Keratinocyte (primary cell): ENCODE data around the gene LDHB.

Source experiments
- CTCF ChIP-seq, 3 experiments: IDR thresholded peaks in 1 of 3; conservative IDR thresholded peaks in 1 of 3; optimal IDR thresholded peaks in 1 of 3; 2 replicates in 2 of 3; 3 replicates in 1 of 3; pipeline versions ENCODE3 to v1.5.1; 2011; ENCODE audit warnings: low read length in 3 of 3, mild to moderate bottlenecking in 3 of 3, moderate library complexity in 2 of 3, control low read depth in 1 of 3, inconsistent platforms in 1 of 3; ENCODE audit not compliant: insufficient read depth in 2 of 3; ENCODE audit errors: extremely low read depth in 1 of 3
- EZH2 ChIP-seq: IDR thresholded peaks from one replicate; pipeline ENCODE4 v1.6.1; 2012; ENCODE audit warnings: inconsistent platforms, mild to moderate bottlenecking, low read length, moderate library complexity

- TF ChIP-seq CTCF (optimal IDR thresholded peaks at IDR 0.05 in 1 of 3, IDR thresholded peaks at IDR 0.05 in 1 of 3, conservative IDR thresholded peaks at IDR 0.05 in 1 of 3; ENCODE audit: extremely low read depth in 1 of 3, insufficient read depth in 2 of 3, low read length in 3 of 3) (no peak), EZH2 (no peak)
Measured at GRCh38 chr12:21676776-21677175, 19.1 kb upstream of the LDHB start.
